Measurements from ENCODE around the gene DMRTC1.
"Not testable (repeated sequence)": the region's sequence is repeated elsewhere in the genome, so short reads cannot be mapped to it uniquely, and the experiment has no call there.

DMRTC1 gene
- 0 reads per million in 2 donors for total RNA-seq

- not testable (repeated sequence) for DNase-seq
Observed at GRCh38 chrX:72943819-72944169, at the start of gene DMRTC1. DMRTC1 (minus strand) TSS chrX:72943837; CDS start chrX:72875694, 68,143 bp downstream.

- not testable (repeated sequence) for DNase-seq
Observed at GRCh38 chrX:72980894-72981469, 37.3 kb upstream of the DMRTC1 start.

- DNase-seq = not testable (repeated sequence)
Observed at GRCh38 chrX:72974885-72975284, 31.2 kb upstream of the DMRTC1 start.

GRCh38 chrX:72971859-72972258 lies 28.2 kb upstream of the DMRTC1 start:
- DNase-seq = not testable (repeated sequence)

GRCh38 chrX:72959971-72960370 lies 16.3 kb upstream of the DMRTC1 start:
- not testable (repeated sequence) for DNase-seq

GRCh38 chrX:72943035-72943818 lies 410 bp downstream of the DMRTC1 start:
- DNase-seq = not testable (repeated sequence)

- DNase-seq = not testable (repeated sequence)
Observed at GRCh38 chrX:72942272-72942671, 1.4 kb downstream of the DMRTC1 start.

GRCh38 chrX:72937906-72938305 lies 5.7 kb downstream of the DMRTC1 start, which contains the start of gene FAM236A:
FAM236A (plus strand) TSS chrX:72938206; CDS start chrX:72938263, 57 bp downstream.
- DNase-seq = not testable (repeated sequence)

GRCh38 chrX:72936882-72937455 lies 6.7 kb downstream of the DMRTC1 start:
- DNase-seq = not testable (repeated sequence)

- not testable (repeated sequence) for DNase-seq
Observed at GRCh38 chrX:72936455-72936854, 7.2 kb downstream of the DMRTC1 start.

- not testable (repeated sequence) for DNase-seq
Observed at GRCh38 chrX:72932283-72932682, 11.4 kb downstream of the DMRTC1 start.

GRCh38 chrX:72916096-72916495 lies 27.5 kb downstream of the DMRTC1 start:
- DNase-seq = not testable (repeated sequence)

GRCh38 chrX:72912315-72912714 lies 31.3 kb downstream of the DMRTC1 start, which contains the start of gene FAM236C:
FAM236C (plus strand) TSS chrX:72912615; CDS start chrX:72912715, 100 bp downstream.
- not testable (repeated sequence) for DNase-seq

- DNase-seq = not testable (repeated sequence)
Observed at GRCh38 chrX:72889740-72890139, 53.9 kb downstream of the DMRTC1 start.

GRCh38 chrX:72882898-72883297 lies 60.7 kb downstream of the DMRTC1 start:
- DNase-seq = not testable (repeated sequence)

- DNase-seq = not testable (repeated sequence)
Observed at GRCh38 chrX:72837532-72837931, 106.1 kb downstream of the DMRTC1 start.

GRCh38 chrX:72830701-72831100 lies 112.9 kb downstream of the DMRTC1 start:
- not testable (repeated sequence) for DNase-seq
